Breast epithelium (tissue), 4 donors: ENCODE data around the gene SLX4IP. TPM values are rescaled to one million over a fixed set of nuclear protein-coding genes. Genes with fewer than 3 reads are reported as not detected.
A peak's percentile ranks its signal among the peaks of the same experiment; 100 is the strongest.

Experiments used
- DNase-seq, 2 donors: peaks; one replicate each; pipeline ENCODE4 v3.0.0-alpha.2; 2019; ENCODE audit warnings: low spot score in 2 of 2
- H3K27ac ChIP-seq, 2 donors: fragments of 200-600 bp; sonication (generic) in 1 of 2; one replicate each; pipeline ENCODE4 v1.5.1; 2016 to 2019; ENCODE audit warnings: mild to moderate bottlenecking in 1 of 2
- H3K27me3 ChIP-seq, 2 donors: fragments of 200-600 bp; sonication (generic) in 1 of 2; one replicate each; pipeline versions ENCODE4 v1.5.1 to v1.6.0; 2017 to 2019; ENCODE audit warnings: control low read depth in 1 of 2, mild to moderate bottlenecking in 1 of 2
- H3K36me3 ChIP-seq: fragments of 200-600 bp; one replicate; pipeline ENCODE4 v1.5.1; 2019
- H3K4me1 ChIP-seq, 2 donors: fragments of 200-600 bp; sonication (generic); one replicate each; pipeline ENCODE4 v1.5.1; 2016 to 2019; ENCODE audit warnings: control low read depth in 1 of 2
- H3K4me3 ChIP-seq, 3 donors: fragments of 200-600 bp; sonication (generic); 1 replicate in 2 of 3; 2 replicates in 1 of 3; pipeline ENCODE4 v1.5.1; 2016 to 2019; ENCODE audit warnings: mild to moderate bottlenecking in 3 of 3, moderate library complexity in 2 of 3
- H3K9me3 ChIP-seq, 2 donors: fragments of 200-600 bp; sonication (generic) in 1 of 2; one replicate each; pipeline ENCODE4 v1.5.1; 2016 to 2019; ENCODE audit warnings: control low read depth in 1 of 2
- CTCF ChIP-seq, 3 donors: fragments of 450-650 bp; IDR thresholded peaks; one replicate each; pipeline ENCODE4 v1.5.1; 2016 to 2017; ENCODE audit warnings: antibody characterized with exemption in 3 of 3, mild to moderate bottlenecking in 3 of 3, moderate library complexity in 3 of 3
- POLR2A ChIP-seq: fragments of 450-650 bp; IDR thresholded peaks from one replicate; pipeline ENCODE4 v1.6.1; 2016; ENCODE audit warnings: antibody characterized with exemption, mild to moderate bottlenecking, moderate library complexity
- POLR2AphosphoS5 ChIP-seq, 3 donors: sonication (generic); formaldehyde crosslinking; IDR thresholded peaks; one replicate each; pipeline ENCODE4 v1.6.1; 2017; ENCODE audit warnings: antibody characterized with exemption in 3 of 3
- intact Hi-C: fragments of 100-400 bp; cut with DNase I; formaldehyde crosslinking; loops from one replicate; pipeline ENCODE4 v1.15.1; 2023; ENCODE audit warnings: low total_unique reads
- total RNA-seq, 3 donors: library from RNA; depleted of rRNA; stranded (reverse); fragments of >200 nt; gene quantifications; one replicate each; pipeline ENCODE4 v1.1.0, GENCODE V29; 2016

Gene SLX4IP
- total RNA-seq, 3 donors from 2014 or later = 4.2 to 6.9 (median 5.9) TPM

GRCh38 chr20:10538768-10539167 is 103.7 kb downstream of the SLX4IP start:
- Histone ChIP-seq H3K4me1 (peaks cover 0 to 5% of the 10 kb centered on the region in 2 donors), H3K36me3 (no peaks in the 10 kb centered on the region), H3K4me3 (no peak overlapping the region), H3K27ac (no peak overlapping the region), H3K27me3 (no peaks in the 10 kb centered on the region), H3K9me3 (no peaks in the 10 kb centered on the region)
- DNase-seq = no peak
- intact Hi-C loops = no loop called here
- no peak for TF ChIP-seq POLR2AphosphoS5 (IDR thresholded peaks at IDR 0.05)
- no peak for TF ChIP-seq POLR2A
- TF ChIP-seq CTCF (IDR thresholded peaks at IDR 0.05) = no peak

DNA sequence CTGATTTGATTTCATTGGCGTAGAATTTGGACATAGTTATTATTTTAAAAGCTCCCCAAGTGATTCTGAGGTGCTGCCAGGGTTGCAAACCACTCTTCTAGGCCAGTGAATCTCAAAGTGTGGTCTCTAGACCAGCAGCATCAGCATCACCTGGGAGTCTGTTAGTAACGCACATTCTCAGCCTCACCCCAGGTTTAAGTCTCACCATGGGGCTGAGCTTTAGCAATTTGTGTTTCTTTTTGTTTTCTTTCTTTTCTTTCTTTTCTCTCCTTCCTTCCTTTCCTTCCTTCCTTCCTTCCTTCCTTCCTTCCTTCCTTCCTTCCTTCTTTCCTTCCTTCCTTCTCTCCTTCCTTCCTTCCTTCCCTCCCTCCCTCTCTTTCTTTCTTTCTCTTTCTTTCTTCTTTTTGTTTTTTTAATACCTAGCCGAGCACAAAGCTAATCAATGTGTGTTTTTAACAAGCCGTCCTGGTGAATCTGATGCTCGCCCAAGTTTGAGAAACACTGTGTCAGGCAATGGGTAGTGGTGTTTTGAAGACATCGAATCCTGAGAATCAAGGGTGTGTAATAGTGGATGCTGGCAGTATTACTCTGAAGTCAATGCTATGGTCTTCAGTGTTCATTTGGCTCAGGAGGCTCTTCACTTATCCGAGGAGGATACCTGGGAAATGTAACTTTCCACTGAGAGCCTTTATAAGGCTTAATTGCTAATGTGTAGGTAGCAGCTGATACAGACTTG is 104.9 kb downstream of the SLX4IP start:
- peak overlapping the region; percentile 83 to 88 for H3K27ac ChIP-seq
- intact Hi-C loops = loop anchor here (5.0 to 10.0 kb wide), 2 partner anchors 65 to 1712 kb away; no protein-coding TSS in a partner anchor
- H3K4me1 ChIP-seq = peaks cover 0 to 5% of the 10 kb centered on the region in 2 donors

DNA sequence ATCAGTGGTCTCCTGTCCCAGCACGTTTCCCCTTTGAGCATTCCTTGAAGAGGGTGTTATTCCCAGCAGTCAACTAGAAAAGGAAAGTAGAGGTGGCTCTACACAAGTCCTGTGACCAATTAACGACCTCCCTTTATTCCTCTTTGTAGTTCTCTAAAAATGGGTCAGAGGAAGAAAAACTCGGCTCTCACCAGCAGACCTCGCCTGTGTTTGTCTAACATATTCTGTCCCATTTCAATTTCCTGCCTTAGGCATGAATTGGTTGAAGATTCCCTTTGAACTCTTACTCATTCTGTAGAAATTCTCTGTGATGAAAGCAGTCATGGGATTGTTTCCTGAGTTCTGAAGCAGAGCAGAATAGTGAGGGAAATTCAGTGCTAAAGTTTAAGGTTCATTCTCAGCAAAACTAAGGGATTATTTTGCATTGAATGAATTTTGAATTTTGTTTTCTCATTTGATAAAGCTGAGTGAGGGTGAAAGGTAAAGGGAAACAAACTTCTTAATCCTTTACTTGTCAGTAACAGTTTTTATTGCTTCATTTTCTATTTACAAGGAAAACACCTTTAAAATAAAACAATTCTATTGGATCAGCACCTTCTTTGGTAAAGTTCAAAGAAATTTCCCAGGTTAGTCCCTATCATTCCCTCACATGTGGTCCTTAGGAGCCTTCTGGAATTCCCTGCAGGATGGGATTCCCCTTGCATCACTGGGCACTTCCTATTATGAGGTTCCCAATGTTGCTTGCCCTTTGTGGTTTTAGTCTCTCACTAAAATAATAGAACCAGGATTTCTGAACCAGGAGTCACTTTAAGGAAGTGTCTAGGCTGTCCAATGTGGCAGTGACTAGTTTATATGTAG is 105.8 kb downstream of the SLX4IP start:
- H3K27ac ChIP-seq = peak overlapping the region; percentile 83 to 88
- no peak for DNase-seq
- intact Hi-C loops = loop anchor here (5.0 to 10.0 kb wide), 2 partner anchors 66 to 1711 kb away; no protein-coding TSS in a partner anchor

More for the DNA sequence above, 104.9 kb downstream of the SLX4IP start:
- TF ChIP-seq POLR2AphosphoS5 (IDR thresholded peaks at IDR 0.05) (no peak), CTCF (IDR thresholded peaks at IDR 0.05) (no peak), POLR2A (no peak)
- Histone ChIP-seq H3K9me3 (no peaks in the 10 kb centered on the region), H3K36me3 (no peaks in the 10 kb centered on the region), H3K4me3 (peak overlapping the region in 1 of 3 donors; percentile 27), H3K27me3 (no peaks in the 10 kb centered on the region)
- no peak for DNase-seq

GRCh38 chr20:10541668-10542411 is 106.7 kb downstream of the SLX4IP start:
- Histone ChIP-seq H3K27ac (peak overlapping the region; percentile 83 to 88), H3K4me1 (peaks cover 0 to 5% of the 10 kb centered on the region in 2 donors), H3K4me3 (no peak overlapping the region), H3K9me3 (no peaks in the 10 kb centered on the region), H3K36me3 (no peaks in the 10 kb centered on the region), H3K27me3 (no peaks in the 10 kb centered on the region)
- TF ChIP-seq CTCF (IDR thresholded peaks at IDR 0.05) = no peak
- TF ChIP-seq POLR2AphosphoS5 (IDR thresholded peaks at IDR 0.05) = no peak
- TF ChIP-seq POLR2A = no peak
- intact Hi-C loops = loop anchor here (5.0 to 10.0 kb wide), 2 partner anchors 67 to 1710 kb away; no protein-coding TSS in a partner anchor
- DNase-seq = no peak

More for the DNA sequence above, 105.8 kb downstream of the SLX4IP start:
- Histone ChIP-seq H3K27me3 (no peaks in the 10 kb centered on the region), H3K4me1 (peaks cover 0 to 5% of the 10 kb centered on the region in 2 donors), H3K36me3 (no peaks in the 10 kb centered on the region), H3K4me3 (peak overlapping the region in 1 of 3 donors; percentile 27), H3K9me3 (no peaks in the 10 kb centered on the region)
- TF ChIP-seq CTCF (IDR thresholded peaks at IDR 0.05) (no peak), POLR2AphosphoS5 (IDR thresholded peaks at IDR 0.05) (peak in 1 of 3 donors; percentile 24), POLR2A (no peak)
